Measurements from ENCODE around the gene NISCH. TPM values are rescaled to one million over a fixed set of nuclear protein-coding genes. Genes with fewer than 3 reads are reported as not detected.

Gene NISCH
- total and polyA plus RNA-seq, 2 of the 8 experiments (the other 6 are each of a cell fraction or from before 2014, with no cell fraction given), result 71.2 to 71.9 TPM

- TF ChIP-seq NRF1 (IDR thresholded peaks at IDR 0.05; ENCODE audit: low read depth, low read length) (no peak), USF2 (IDR thresholded peaks at IDR 0.05; ENCODE audit: low read length) (no peak), HDAC6 (IDR thresholded peaks at IDR 0.05; ENCODE audit: low read depth, low read length) (no peak), JUND (IDR thresholded peaks at IDR 0.05; ENCODE audit: low read length) (no peak), YY1 (IDR thresholded peaks at IDR 0.05; ENCODE audit: low read depth, low read length) (no peak)
Measured at GRCh38 chr3:52521488-52521824, 66.1 kb downstream of the NISCH start (continued).

Measured in H1 (cell line).